HG03442 (cell line): ENCODE measurements around the gene RPL41.
"Not testable (repeated sequence)": the region's sequence is repeated elsewhere in the genome, so short reads cannot be mapped to it uniquely, and the experiment has no call there.

ENCODE experiments used
- ATAC-seq: cut with Tn5 transposase; IDR thresholded peaks from one replicate; pipeline ENCODE4 v1.9.1; 2021; ENCODE audit warnings: mild to moderate bottlenecking, moderate library complexity; ENCODE audit not compliant: unreplicated experiment

The RPL41 gene

GRCh38 chr12:56116267-56117081, at the start of gene RPL41:
RPL41 (plus strand) TSS chr12:56116633.
- ATAC-seq = peak; percentile 36

GRCh38 chr12:56071648-56072047, 44.8 kb upstream of the RPL41 start:
- no peak for ATAC-seq

GRCh38 chr12:56074396-56074795, 42.0 kb upstream of the RPL41 start:
- ATAC-seq = no peak

- not testable (repeated sequence) for ATAC-seq
Measured at GRCh38 chr12:56077966-56078365, 38.5 kb upstream of the RPL41 start.

GRCh38 chr12:56078427-56078826, 38.0 kb upstream of the RPL41 start:
- no peak for ATAC-seq

- peak; percentile 59 for ATAC-seq
Measured at GRCh38 chr12:56078931-56079722, 37.3 kb upstream of the RPL41 start.

GRCh38 chr12:56079723-56080555, 36.5 kb upstream of the RPL41 start, which contains the start of gene ERBB3:
ERBB3 (plus strand) TSS chr12:56080165; CDS start chr12:56080301, 136 bp downstream.
- ATAC-seq = peak; percentile 45

- ATAC-seq = no peak
Measured at GRCh38 chr12:56080556-56081138, 35.8 kb upstream of the RPL41 start.

GRCh38 chr12:56081393-56082347, 34.8 kb upstream of the RPL41 start:
- ATAC-seq = no peak

GRCh38 chr12:56082382-56082781, 34.1 kb upstream of the RPL41 start:
- no peak for ATAC-seq

GRCh38 chr12:56082967-56083366, 33.5 kb upstream of the RPL41 start:
- ATAC-seq = no peak

- ATAC-seq = no peak
Measured at GRCh38 chr12:56084958-56085543, 31.4 kb upstream of the RPL41 start.

GRCh38 chr12:56086096-56086495, 30.3 kb upstream of the RPL41 start:
- ATAC-seq = no peak

- no peak for ATAC-seq
Measured at GRCh38 chr12:56086608-56087007, 29.8 kb upstream of the RPL41 start.

- no peak for ATAC-seq
Measured at GRCh38 chr12:56087220-56087619, 29.2 kb upstream of the RPL41 start.

- no peak for ATAC-seq
Measured at GRCh38 chr12:56097738-56098137, 18.7 kb upstream of the RPL41 start.

GRCh38 chr12:56098592-56098991, 17.8 kb upstream of the RPL41 start:
- no peak for ATAC-seq

- ATAC-seq = no peak
Measured at GRCh38 chr12:56099787-56100186, 16.6 kb upstream of the RPL41 start.

GRCh38 chr12:56101045-56101444, 15.4 kb upstream of the RPL41 start:
- ATAC-seq = no peak
